A549 (cell line): ENCODE measurements around the gene RTEL1.

Experiments
- MAFK ChIP-seq: fragments of 450-650 bp; IDR thresholded peaks from 2 replicates; pipeline ENCODE4 v1.6.1; 2014; ENCODE audit not compliant: partially characterized antibody
- NR3C1 ChIP-seq: fragments of >200 bp; sonication (Bioruptor Twin); formaldehyde crosslinking; IDR thresholded peaks from 3 replicates; pipeline ENCODE4 v1.6.1; 2017
- POLR2A ChIP-seq: IDR thresholded peaks from 2 replicates; pipeline ENCODE4 v1.6.1; 2012; ENCODE audit warnings: mild to moderate bottlenecking, low read length
- POLR2AphosphoS2 ChIP-seq: conservative IDR thresholded peaks from 2 replicates; pipeline ENCODE4 v1.6.1; 2012; ENCODE audit warnings: low read length, improper control_type of control experiment, inconsistent platforms
- RFX5 ChIP-seq: fragments of 450-650 bp; IDR thresholded peaks from 2 replicates; pipeline ENCODE4 v1.7.1; 2014; ENCODE audit warnings: antibody characterized with exemption, mild to moderate bottlenecking, moderate library complexity
- TF ChIP-seq, protein P1 (sequence below): fragments of >200 bp; sonication (Bioruptor Twin); formaldehyde crosslinking; IDR thresholded peaks from 3 replicates; pipeline ENCODE4 v1.5.1; 2016

- no peak for TF ChIP-seq MAFK
- no peak for TF ChIP-seq POLR2A
- TF ChIP-seq, protein P1, sequence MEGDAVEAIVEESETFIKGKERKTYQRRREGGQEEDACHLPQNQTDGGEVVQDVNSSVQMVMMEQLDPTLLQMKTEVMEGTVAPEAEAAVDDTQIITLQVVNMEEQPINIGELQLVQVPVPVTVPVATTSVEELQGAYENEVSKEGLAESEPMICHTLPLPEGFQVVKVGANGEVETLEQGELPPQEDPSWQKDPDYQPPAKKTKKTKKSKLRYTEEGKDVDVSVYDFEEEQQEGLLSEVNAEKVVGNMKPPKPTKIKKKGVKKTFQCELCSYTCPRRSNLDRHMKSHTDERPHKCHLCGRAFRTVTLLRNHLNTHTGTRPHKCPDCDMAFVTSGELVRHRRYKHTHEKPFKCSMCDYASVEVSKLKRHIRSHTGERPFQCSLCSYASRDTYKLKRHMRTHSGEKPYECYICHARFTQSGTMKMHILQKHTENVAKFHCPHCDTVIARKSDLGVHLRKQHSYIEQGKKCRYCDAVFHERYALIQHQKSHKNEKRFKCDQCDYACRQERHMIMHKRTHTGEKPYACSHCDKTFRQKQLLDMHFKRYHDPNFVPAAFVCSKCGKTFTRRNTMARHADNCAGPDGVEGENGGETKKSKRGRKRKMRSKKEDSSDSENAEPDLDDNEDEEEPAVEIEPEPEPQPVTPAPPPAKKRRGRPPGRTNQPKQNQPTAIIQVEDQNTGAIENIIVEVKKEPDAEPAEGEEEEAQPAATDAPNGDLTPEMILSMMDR, result no peak
- TF ChIP-seq POLR2AphosphoS2, result no peak
- no peak for TF ChIP-seq RFX5
- TF ChIP-seq NR3C1, result no peak
These were observed 33.0 kb downstream of the RTEL1 start for GRCh38 chr20:63690898-63691710.
